IMR-90 (cell line): ENCODE data around the gene ANO1.

ENCODE experiments used
- BHLHE40 ChIP-seq: fragments of 150-350 bp; IDR thresholded peaks from 2 replicates; pipeline ENCODE4 v1.6.1; 2016; ENCODE audit warnings: mild to moderate bottlenecking, low read depth, low read length
- FOS ChIP-seq: fragments of 150-350 bp; IDR thresholded peaks from 2 replicates; pipeline ENCODE4 v1.6.1; 2016; ENCODE audit warnings: low read depth, low read length
- MAFK ChIP-seq: IDR thresholded peaks from 2 replicates; pipeline ENCODE4 v1.6.1; 2012; ENCODE audit warnings: low read depth, low read length, improper control_type of control experiment
- MXI1 ChIP-seq: IDR thresholded peaks from 2 replicates; pipeline ENCODE4 v1.6.1; 2012; ENCODE audit warnings: low read depth, mild to moderate bottlenecking, low read length, moderate library complexity, borderline replicate concordance
- POLR2A ChIP-seq: IDR thresholded peaks from 2 replicates; pipeline ENCODE4 v1.6.1; 2012; ENCODE audit warnings: mild to moderate bottlenecking, low read depth, low read length
- RAD21 ChIP-seq: IDR thresholded peaks from 2 replicates; pipeline ENCODE4 v1.6.1; 2012; ENCODE audit warnings: low read length, improper control_type of control experiment
- RCOR1 ChIP-seq: IDR thresholded peaks from 2 replicates; pipeline ENCODE4 v1.6.1; 2012; ENCODE audit warnings: mild to moderate bottlenecking, low read length, improper control_type of control experiment; ENCODE audit not compliant: insufficient replicate concordance
- RFX5 ChIP-seq: IDR thresholded peaks from 2 replicates; pipeline ENCODE4 v1.8.0; 2012; ENCODE audit warnings: low read depth, mild to moderate bottlenecking, low read length, moderate library complexity
- SMC3 ChIP-seq: fragments of 150-350 bp; IDR thresholded peaks from 2 replicates; pipeline ENCODE4 v1.6.1; 2016; ENCODE audit warnings: low read depth, mild to moderate bottlenecking, antibody characterized with exemption, low read length, moderate library complexity
- TF ChIP-seq, protein P1 (sequence below): conservative IDR thresholded peaks from 2 replicates; pipeline ENCODE4 v1.5.1; 2012; ENCODE audit warnings: mild to moderate bottlenecking, low read depth, low read length, improper control_type of control experiment
- TF ChIP-seq, protein P2 (sequence below): fragments of 150-350 bp; IDR thresholded peaks from 2 replicates; pipeline ENCODE4 v1.6.1; 2017; ENCODE audit warnings: mild to moderate bottlenecking, antibody characterized with exemption, low read length, low read depth

DNA sequence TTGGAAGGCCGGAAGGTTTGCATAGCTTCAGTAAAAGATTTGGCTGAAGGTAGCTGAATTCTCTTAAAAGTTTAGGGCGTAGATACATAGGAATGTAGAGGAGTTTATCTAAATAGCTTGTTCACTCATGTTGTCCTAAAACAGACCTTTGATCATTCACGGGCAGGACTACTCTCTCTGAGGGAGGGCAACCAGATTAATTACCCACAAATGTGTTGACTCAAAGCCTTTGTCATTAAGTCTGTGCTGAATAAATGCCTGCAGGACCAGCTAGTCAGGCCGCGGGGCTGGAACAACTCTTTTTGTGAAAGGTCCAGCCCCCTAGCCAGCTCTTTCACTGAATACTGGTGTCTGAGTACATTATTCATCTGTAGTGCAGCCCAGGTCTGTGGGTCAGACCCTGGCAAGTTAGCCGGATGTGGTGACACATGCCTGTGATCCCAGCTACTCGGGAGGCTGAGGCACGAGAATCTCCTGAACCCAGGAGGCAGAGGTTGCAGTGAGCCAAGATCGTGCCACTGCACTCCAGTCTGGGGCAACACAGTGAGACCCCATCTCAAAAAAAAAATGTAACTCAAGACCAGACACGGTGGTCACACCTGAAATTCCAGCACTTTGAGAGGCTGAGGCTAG is 122.2 kb downstream of the ANO1 start:
- TF ChIP-seq POLR2A (no peak), FOS (no peak), MAFK (no peak), RAD21 (no peak), RFX5 (no peak), RCOR1 (no peak), SMC3 (no peak), BHLHE40 (no peak), MXI1 (no peak)
- TF ChIP-seq, protein P1, sequence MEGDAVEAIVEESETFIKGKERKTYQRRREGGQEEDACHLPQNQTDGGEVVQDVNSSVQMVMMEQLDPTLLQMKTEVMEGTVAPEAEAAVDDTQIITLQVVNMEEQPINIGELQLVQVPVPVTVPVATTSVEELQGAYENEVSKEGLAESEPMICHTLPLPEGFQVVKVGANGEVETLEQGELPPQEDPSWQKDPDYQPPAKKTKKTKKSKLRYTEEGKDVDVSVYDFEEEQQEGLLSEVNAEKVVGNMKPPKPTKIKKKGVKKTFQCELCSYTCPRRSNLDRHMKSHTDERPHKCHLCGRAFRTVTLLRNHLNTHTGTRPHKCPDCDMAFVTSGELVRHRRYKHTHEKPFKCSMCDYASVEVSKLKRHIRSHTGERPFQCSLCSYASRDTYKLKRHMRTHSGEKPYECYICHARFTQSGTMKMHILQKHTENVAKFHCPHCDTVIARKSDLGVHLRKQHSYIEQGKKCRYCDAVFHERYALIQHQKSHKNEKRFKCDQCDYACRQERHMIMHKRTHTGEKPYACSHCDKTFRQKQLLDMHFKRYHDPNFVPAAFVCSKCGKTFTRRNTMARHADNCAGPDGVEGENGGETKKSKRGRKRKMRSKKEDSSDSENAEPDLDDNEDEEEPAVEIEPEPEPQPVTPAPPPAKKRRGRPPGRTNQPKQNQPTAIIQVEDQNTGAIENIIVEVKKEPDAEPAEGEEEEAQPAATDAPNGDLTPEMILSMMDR = no peak
- TF ChIP-seq, protein P2, sequence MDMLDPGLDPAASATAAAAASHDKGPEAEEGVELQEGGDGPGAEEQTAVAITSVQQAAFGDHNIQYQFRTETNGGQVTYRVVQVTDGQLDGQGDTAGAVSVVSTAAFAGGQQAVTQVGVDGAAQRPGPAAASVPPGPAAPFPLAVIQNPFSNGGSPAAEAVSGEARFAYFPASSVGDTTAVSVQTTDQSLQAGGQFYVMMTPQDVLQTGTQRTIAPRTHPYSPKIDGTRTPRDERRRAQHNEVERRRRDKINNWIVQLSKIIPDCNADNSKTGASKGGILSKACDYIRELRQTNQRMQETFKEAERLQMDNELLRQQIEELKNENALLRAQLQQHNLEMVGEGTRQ = no peak
